OCI-LY1 (cell line): Measurements from ENCODE around the gene COPZ1.
A peak's percentile ranks its signal among the peaks of the same experiment; 100 is the strongest.

Experiments
- H2AFZ ChIP-seq: fragments of 200-600 bp; sonication (generic), shearing (Covaris generic); 2 replicates; pipeline ENCODE4 v1.6.0; 2014; ENCODE audit warnings: antibody characterized with exemption, mild to moderate bottlenecking, low read length
- H3F3A ChIP-seq: fragments of 200-600 bp; sonication (generic), shearing (Covaris generic); 2 replicates; pipeline ENCODE4 v1.6.0; 2014; ENCODE audit warnings: mild to moderate bottlenecking, antibody characterized with exemption, low read length, moderate library complexity; ENCODE audit not compliant: insufficient read depth
- H3K27ac ChIP-seq: fragments of 200-600 bp; sonication (generic); 2 replicates; pipeline ENCODE4 v1.5.1; 2014; ENCODE audit warnings: low read length, mixed run types, mild to moderate bottlenecking, low read depth; ENCODE audit not compliant: poor library complexity, severe bottlenecking
- H3K27me3 ChIP-seq: fragments of 200-600 bp; sonication (generic); 2 replicates; pipeline ENCODE4 v1.6.0; 2014; ENCODE audit warnings: antibody characterized with exemption, mild to moderate bottlenecking, low read length, moderate library complexity; ENCODE audit not compliant: insufficient read depth
- H3K36me3 ChIP-seq: fragments of 200-600 bp; sonication (generic); 2 replicates; pipeline ENCODE4 v1.6.1; 2014; ENCODE audit warnings: mild to moderate bottlenecking, antibody characterized with exemption, low read length, moderate library complexity, mixed read lengths; ENCODE audit not compliant: insufficient read depth
- H3K4me1 ChIP-seq: fragments of 200-600 bp; sonication (generic); 2 replicates; pipeline ENCODE4 v1.5.1; 2014; ENCODE audit warnings: mild to moderate bottlenecking, low read length, moderate library complexity; ENCODE audit not compliant: insufficient read depth, severe bottlenecking
- H3K4me2 ChIP-seq: fragments of 200-600 bp; sonication (generic), shearing (Covaris generic); 2 replicates; pipeline ENCODE4 v1.6.1; 2014; ENCODE audit warnings: low read length
- H3K4me3 ChIP-seq: fragments of 200-600 bp; sonication (generic); 2 replicates; pipeline ENCODE4 v1.5.1; 2014; ENCODE audit warnings: low read length, low read depth, mild to moderate bottlenecking, mixed read lengths; ENCODE audit not compliant: poor library complexity, severe bottlenecking
- H3K79me2 ChIP-seq: fragments of 200-600 bp; shearing (Covaris generic); 2 replicates; pipeline ENCODE4 v1.6.1; 2016; ENCODE audit warnings: mixed run types, low read length, mixed read lengths; ENCODE audit not compliant: insufficient read depth
- H3K9ac ChIP-seq: fragments of 200-600 bp; sonication (generic), shearing (Covaris generic); 2 replicates; pipeline ENCODE4 v1.6.1; 2014; ENCODE audit warnings: mild to moderate bottlenecking, low read length, mixed read lengths
- H3K9me2 ChIP-seq: fragments of 200-600 bp; sonication (generic), shearing (Covaris generic); 2 replicates; pipeline ENCODE4 v1.6.1; 2014; ENCODE audit warnings: low read depth, mild to moderate bottlenecking, low read length, mixed read lengths
- H3K9me3 ChIP-seq: fragments of 200-600 bp; shearing (Covaris generic); 2 replicates; pipeline ENCODE4 v1.6.1; 2014; ENCODE audit warnings: low read length, mixed read lengths
- H4K20me1 ChIP-seq: fragments of 200-600 bp; sonication (generic), shearing (Covaris generic); 2 replicates; pipeline ENCODE4 v1.6.0; 2016; ENCODE audit warnings: mild to moderate bottlenecking, low read length; ENCODE audit not compliant: insufficient read depth
- CTCF ChIP-seq: fragments of 200-600 bp; sonication (generic), shearing (Covaris generic); IDR thresholded peaks from 2 replicates; pipeline ENCODE4 v1.5.1; 2017; ENCODE audit warnings: mild to moderate bottlenecking, antibody characterized with exemption, low read length, moderate library complexity, mixed read lengths
- EZH2 ChIP-seq: fragments of 200-600 bp; sonication (generic), shearing (Covaris generic); IDR thresholded peaks from 2 replicates; pipeline ENCODE4 v1.8.0; 2017; ENCODE audit warnings: borderline replicate concordance, mixed run types, mild to moderate bottlenecking, antibody characterized with exemption, low read length, moderate library complexity, mixed read lengths

Gene COPZ1

GRCh38 chr12:54360717-54361456 is 36.0 kb downstream of the COPZ1 start:
- H3K27ac ChIP-seq = no peak overlapping the region

GRCh38 chr12:54363047-54363446 is 38.1 kb downstream of the COPZ1 start:
- no peaks in the 10 kb centered on the region for H3K36me3 ChIP-seq
- H3K4me2 ChIP-seq = no peak overlapping the region
- H3K9me2 ChIP-seq = no peaks in the 10 kb centered on the region
- no peaks in the 10 kb centered on the region for H3K27me3 ChIP-seq
- H3K4me3 ChIP-seq = no peak overlapping the region
- no peak overlapping the region for H3K27ac ChIP-seq
- H3K79me2 ChIP-seq = no peaks in the 10 kb centered on the region
- peaks cover 15% of the 10 kb centered on the region for H3K4me1 ChIP-seq
- H4K20me1 ChIP-seq = no peaks in the 10 kb centered on the region
- no peak overlapping the region for H3K9ac ChIP-seq
- TF ChIP-seq EZH2 (no peak), CTCF (no peak)
- H3F3A ChIP-seq = no peaks in the 10 kb centered on the region
- H3K9me3 ChIP-seq = no peaks in the 10 kb centered on the region
- H2AFZ ChIP-seq = no peak overlapping the region

More at GRCh38 chr12:54360717-54361456, 36.0 kb downstream of the COPZ1 start:
- H3K27me3 ChIP-seq = no peaks in the 10 kb centered on the region
- no peaks in the 10 kb centered on the region for H3F3A ChIP-seq
- no peak overlapping the region for H3K4me2 ChIP-seq
- H4K20me1 ChIP-seq = no peaks in the 10 kb centered on the region
- H3K9me2 ChIP-seq = no peaks in the 10 kb centered on the region
- H3K4me3 ChIP-seq = no peak overlapping the region
- no peak overlapping the region for H2AFZ ChIP-seq
- peaks cover 30% of the 10 kb centered on the region for H3K4me1 ChIP-seq
- no peaks in the 10 kb centered on the region for H3K79me2 ChIP-seq
- H3K36me3 ChIP-seq = no peaks in the 10 kb centered on the region
- H3K9ac ChIP-seq = no peak overlapping the region
- no peak for TF ChIP-seq EZH2
- TF ChIP-seq CTCF = peak; percentile 92
- H3K9me3 ChIP-seq = no peaks in the 10 kb centered on the region

- TF ChIP-seq EZH2 = no peak
- no peak for TF ChIP-seq CTCF
- Histone ChIP-seq H3K79me2 (no peaks in the 10 kb centered on the region), H3K27me3 (no peaks in the 10 kb centered on the region), H3K9ac (no peak overlapping the region), H3K27ac (no peak overlapping the region), H2AFZ (no peak overlapping the region), H3F3A (no peaks in the 10 kb centered on the region), H3K9me2 (no peaks in the 10 kb centered on the region), H3K36me3 (no peaks in the 10 kb centered on the region), H3K9me3 (no peaks in the 10 kb centered on the region), H3K4me1 (peaks cover 15% of the 10 kb centered on the region), H3K4me3 (no peak overlapping the region), H3K4me2 (no peak overlapping the region), H4K20me1 (no peaks in the 10 kb centered on the region)
These were observed 38.7 kb downstream of the COPZ1 start for GRCh38 chr12:54363618-54364017.
